HG03575 (cell line): ENCODE measurements around the gene DHFR2.

ENCODE experiments used
- ATAC-seq: cut with Tn5 transposase; IDR thresholded peaks from one replicate; pipeline ENCODE4 v1.9.1; 2021; ENCODE audit not compliant: unreplicated experiment, insufficient number of reproducible peaks, low FRiP score; ENCODE audit errors: extremely low read depth

The DHFR2 gene

GRCh38 chr3:94015025-94015424 is 47.7 kb downstream of the DHFR2 start:
- no peak for ATAC-seq

- ATAC-seq: no peak
These were observed 50.5 kb downstream of the DHFR2 start for GRCh38 chr3:94012185-94012584.

- ATAC-seq: no peak
These were observed 51.4 kb downstream of the DHFR2 start for GRCh38 chr3:94011233-94011711.

- no peak for ATAC-seq
These were observed 53.1 kb downstream of the DHFR2 start for GRCh38 chr3:94009608-94010007.

- ATAC-seq: no peak
These were observed 54.5 kb downstream of the DHFR2 start for GRCh38 chr3:94008253-94008652.
